AML-193 (cell line): Measurements from ENCODE around the gene NUTM2G.
"Not testable (repeated sequence)": the region's sequence is repeated elsewhere in the genome, so short reads cannot be mapped to it uniquely, and the experiment has no call there.

Experiments
- DNase-seq, 2 experiments: peaks; one replicate each; lab custom pipeline; 2025; lab: John Stamatoyannopoulos, UW

NUTM2G gene

GRCh38 chr9:96949346-96949745 lies 20.7 kb downstream of the NUTM2G start:
- DNase-seq = not testable (repeated sequence)

- not testable (repeated sequence) for DNase-seq
Measured at GRCh38 chr9:96950539-96950938, 21.9 kb downstream of the NUTM2G start.

- not testable (repeated sequence) for DNase-seq
Measured at GRCh38 chr9:96967591-96967990, 38.9 kb downstream of the NUTM2G start.

GRCh38 chr9:96972552-96972951 lies 43.9 kb downstream of the NUTM2G start:
- not testable (repeated sequence) for DNase-seq

GRCh38 chr9:96974037-96974436 lies 45.4 kb downstream of the NUTM2G start:
- not testable (repeated sequence) for DNase-seq

- DNase-seq = not testable (repeated sequence)
Measured at GRCh38 chr9:96983496-96984122, 55.0 kb downstream of the NUTM2G start.

GRCh38 chr9:96984139-96984538 lies 55.5 kb downstream of the NUTM2G start:
- not testable (repeated sequence) for DNase-seq

GRCh38 chr9:96984887-96985286 lies 56.2 kb downstream of the NUTM2G start:
- not testable (repeated sequence) for DNase-seq
